HepG2 (cell line): ENCODE data around the gene ATP2B2. TPM values are rescaled to one million over a fixed set of nuclear protein-coding genes. Genes with fewer than 3 reads are reported as not detected.

Experiments used
- ATAC-seq: fragments of 200-7000 bp; cut with Tn5 transposase; 3 replicates; pipeline ENCODE4 v1.9.1; 2020; ENCODE audit warnings: mild to moderate bottlenecking, moderate library complexity
- BruUV-seq: library from RNA; stranded (reverse); fragments of 400-500 nt; replicated peaks from 2 replicates; lab custom pipeline; 2021; lab: Mats Ljungman, UMichigan
- CTCF ChIA-PET: fragments of 300-600 bp; formaldehyde crosslinking; extraction: SDS; loops from one replicate; lab custom pipeline; 2021; ENCODE audit warnings: low total read pairs, inconsistent platforms, low intra/inter-chr PET ratio; lab: Yijun Ruan, JAX
- POLR2A ChIA-PET: fragments of 350-600 bp; sonication (Branson Sonifier 250); formaldehyde crosslinking; loops from one replicate; lab custom pipeline; 2020; ENCODE audit warnings: antibody characterized with exemption, inconsistent platforms; lab: Yijun Ruan, JAX
- DNase-seq: peaks from one replicate; pipeline ENCODE4 v3.0.0-alpha.2; 2015; ENCODE audit warnings: low spot score
- FAIRE-seq: peaks from 3 replicates; lab custom pipeline; 2011; peaks lifted over from hg19 to GRCh38; lab: Jason Lieb, UNC
- H2AFZ ChIP-seq: one replicate; pipeline ENCODE4 v1.6.1; 2011; ENCODE audit warnings: low read length, inconsistent platforms
- H3K27ac ChIP-seq: fragments of 300-600 bp; 3 replicates; pipeline ENCODE4 v1.8.0; 2011; ENCODE audit warnings: mixed run types, mild to moderate bottlenecking, mixed read lengths, low read length, inconsistent platforms; ENCODE audit not compliant: insufficient read depth; ENCODE audit errors: extremely low read length
- H3K27me3 ChIP-seq, 2 experiments: fragments of 200-600 bp in 1 of 2; 2 replicates in 1 of 2; 3 replicates in 1 of 2; pipeline versions ENCODE4 v1.6.0 to v1.8.0; 2011; ENCODE audit warnings: low read length in 2 of 2, mild to moderate bottlenecking in 2 of 2, moderate library complexity in 2 of 2, inconsistent platforms in 1 of 2; ENCODE audit not compliant: insufficient read depth in 2 of 2, control insufficient read depth in 1 of 2
- H3K36me3 ChIP-seq, 2 experiments: fragments of 200-600 bp in 1 of 2; replicated peaks in 1 of 2; 2 replicates in 1 of 2; 3 replicates in 1 of 2; pipeline versions ENCODE4 v1.5.1 to v1.8.0; 2011; ENCODE audit warnings: low read length in 2 of 2, inconsistent platforms in 1 of 2; ENCODE audit not compliant: insufficient read depth in 2 of 2, control insufficient read depth in 1 of 2
- H3K4me1 ChIP-seq: 2 replicates; pipeline ENCODE4 v1.5.1; 2012; ENCODE audit warnings: low read length, inconsistent platforms; ENCODE audit not compliant: insufficient read depth
- H3K4me2 ChIP-seq: 2 replicates; pipeline ENCODE4 v1.6.0; 2011; ENCODE audit warnings: low read depth, low read length, inconsistent platforms
- H3K4me3 ChIP-seq, 3 experiments: fragments of 200-600 bp in 1 of 3; sonication (generic), shearing (Covaris generic) in 1 of 3; replicated peaks in 1 of 3; 2 replicates each; pipeline ENCODE4 v1.5.1; 2011 to 2016; ENCODE audit warnings: low read length in 3 of 3, inconsistent platforms in 2 of 3, low read depth in 2 of 3, mild to moderate bottlenecking in 2 of 3, control low read depth in 1 of 3, mixed read lengths in 1 of 3; ENCODE audit not compliant: insufficient read depth in 1 of 3
- H3K79me2 ChIP-seq: one replicate; pipeline ENCODE4 v1.6.1; 2011; ENCODE audit warnings: low read length, inconsistent platforms; ENCODE audit not compliant: insufficient read depth
- H3K9ac ChIP-seq: 2 replicates; pipeline ENCODE4 v1.6.0; 2011; ENCODE audit warnings: mild to moderate bottlenecking, low read depth, low read length, inconsistent platforms; ENCODE audit not compliant: insufficient read depth
- H3K9me3 ChIP-seq: 2 replicates; pipeline ENCODE4 v1.5.1; 2012; ENCODE audit warnings: mild to moderate bottlenecking, low read length
- H4K20me1 ChIP-seq: 2 replicates; pipeline ENCODE4 v1.6.0; 2011; ENCODE audit warnings: inconsistent platforms, mild to moderate bottlenecking, low read length, moderate library complexity; ENCODE audit not compliant: insufficient read depth
- BCL6 ChIP-seq: IDR thresholded peaks from 2 replicates; pipeline ENCODE4 v1.6.1; 2016; ENCODE audit warnings: missing genetic modification reagents, missing compliant biosample characterization
- HNRNPH1 ChIP-seq: fragments of 200-400 bp; formaldehyde crosslinking; optimal IDR thresholded peaks from 2 replicates; pipeline ENCODE3; 2017; ENCODE audit warnings: mild to moderate bottlenecking, low read depth, low read length
- MXI1 ChIP-seq: IDR thresholded peaks from 3 replicates; pipeline ENCODE4 v1.6.1; 2012; ENCODE audit warnings: low read depth, low read length, inconsistent platforms, borderline replicate concordance
- TCF12 ChIP-seq, 2 experiments: fragments of 450-650 bp in 1 of 2; sonication (generic) in 1 of 2; formaldehyde crosslinking in 1 of 2; IDR thresholded peaks; 2 replicates each; pipeline versions ENCODE4 v1.6.1 to v1.8.0; 2017 to 2022; ENCODE audit warnings: antibody characterized with exemption in 1 of 2, mild to moderate bottlenecking in 1 of 2, missing genetic modification reagents in 1 of 2, moderate library complexity in 1 of 2
- TEAD3 ChIP-seq: optimal IDR thresholded peaks from 2 replicates; pipeline ENCODE3; 2016; ENCODE audit warnings: borderline replicate concordance
- ZMYM3 ChIP-seq: sonication (generic); formaldehyde crosslinking; IDR thresholded peaks from 2 replicates; pipeline ENCODE4 v1.5.1; 2020; ENCODE audit warnings: mild to moderate bottlenecking, missing genetic modification reagents
- ZNF12 ChIP-seq: sonication (generic); formaldehyde crosslinking; IDR thresholded peaks from 2 replicates; pipeline ENCODE4 v1.5.0; 2020; ENCODE audit warnings: missing genetic modification reagents
- ZNF251 ChIP-seq: sonication (generic); formaldehyde crosslinking; IDR thresholded peaks from 2 replicates; pipeline ENCODE4 v1.9.0; 2021; ENCODE audit warnings: mild to moderate bottlenecking, missing genetic modification reagents
- ZNF768 ChIP-seq: sonication (generic); formaldehyde crosslinking; IDR thresholded peaks from 2 replicates; pipeline ENCODE4 v1.4.0; 2020; ENCODE audit warnings: missing genetic modification reagents
- ZNF816 ChIP-seq: sonication (generic); formaldehyde crosslinking; IDR thresholded peaks from 2 replicates; pipeline ENCODE4 v1.8.0; 2022; ENCODE audit warnings: missing genetic modification reagents, mild to moderate bottlenecking, borderline replicate concordance
- WGBS: methylation state at CpG from one replicate; pipeline ENCODE4 v1.1.6; 2017; ENCODE audit warnings: low lambda C conversion rate; 5-methylcytosine and 5-hydroxymethylcytosine counted together
- in situ Hi-C: cut with HindIII; loops from 2 replicates; pipeline ENCODE4 v1.10.0; 2017; ENCODE audit warnings: low pct_unique_long_range_greater_than_20kb; ENCODE audit not compliant: extremely low pct_ligation_motif_present
- intact Hi-C: fragments of 100-400 bp; cut with micrococcal nuclease; formaldehyde crosslinking; loops from one replicate; pipeline ENCODE4 v1.10.0; 2022; ENCODE audit not compliant: unreplicated experiment
- polyA plus RNA-seq, 8 experiments: library from polyadenylated mRNA; depleted of rRNA in 3 of 8; stranded (reverse) in 7 of 8; unstranded in 1 of 8; fragments of >200 nt; fragmentation: Illumina TruSeq in 4 of 8; extraction: Trizol in 4 of 8; gene quantifications; 2 replicates each; pipeline versions ENCODE4 v1.2.1 to v1.2.3, GENCODE V29; 2011 to 2016; ENCODE audit warnings: low read depth in 4 of 8, missing spikeins in 1 of 8, mixed read lengths in 1 of 8; ENCODE audit not compliant: insufficient read depth in 1 of 8
- total RNA-seq, 5 experiments: library from RNA; depleted of rRNA; stranded (reverse); fragments of >200 nt; fragmentation: Illumina TruSeq; extraction: Trizol; gene quantifications; 2 replicates each; pipeline ENCODE4 v1.2.3, GENCODE V29; 2016; ENCODE audit warnings: low read depth in 1 of 5
- TF ChIP-seq, protein P1 (sequence below): sonication (generic); formaldehyde crosslinking; IDR thresholded peaks from 2 replicates; pipeline ENCODE4 v1.8.1; 2023; ENCODE audit warnings: missing genetic modification reagents, inconsistent platforms, borderline replicate concordance
- TF ChIP-seq, protein P2 (sequence below): sonication (generic); formaldehyde crosslinking; conservative IDR thresholded peaks from 2 replicates; pipeline ENCODE4 v1.8.0; 2022; ENCODE audit warnings: mild to moderate bottlenecking, moderate library complexity, missing genetic modification reagents
- TF ChIP-seq, protein P3 (sequence below): sonication (generic); formaldehyde crosslinking; IDR thresholded peaks from 2 replicates; pipeline ENCODE4 v1.5.0; 2020; ENCODE audit warnings: missing genetic modification reagents, mild to moderate bottlenecking, borderline replicate concordance

ATP2B2 gene
- total and polyA plus RNA-seq, 2 of the 13 experiments (the other 11 are each of a cell fraction or from before 2014, with no cell fraction given): 1.5 to 2.3 TPM

DNA sequence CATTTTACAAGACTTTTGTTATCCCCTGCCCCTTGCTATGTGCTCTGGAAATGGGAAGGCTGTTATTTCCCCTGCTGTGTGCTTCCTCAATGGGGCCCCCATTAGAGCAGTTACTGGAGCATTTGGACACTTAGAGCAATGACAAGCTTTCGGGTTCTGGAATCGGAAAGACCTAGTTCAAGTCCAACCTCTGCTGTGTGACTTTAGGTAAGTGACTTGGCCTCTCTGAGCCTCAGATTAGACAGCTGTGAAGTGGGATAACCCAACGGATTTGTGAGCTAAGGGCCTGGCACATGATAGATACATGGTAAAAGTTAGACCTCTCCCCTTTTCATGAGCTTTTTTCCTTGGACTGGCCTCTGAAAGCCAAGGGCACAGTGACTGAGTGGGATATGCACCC lies 100.5 kb downstream of the ATP2B2 start:
- POLR2A ChIA-PET: no interaction called here
- FAIRE-seq (no peak), ATAC-seq (no peak)

More for the DNA sequence above, 100.5 kb downstream of the ATP2B2 start:
- H3K4me2 ChIP-seq: no peak overlapping the region
- intact Hi-C loops: no loop called here
- no peak overlapping the region for H2AFZ ChIP-seq
- no peaks in the 10 kb centered on the region for H4K20me1 ChIP-seq
- no peaks in the 10 kb centered on the region for H3K79me2 ChIP-seq
- H3K9ac ChIP-seq: no peak overlapping the region
- no peaks in the 10 kb centered on the region; a peak in 2 of 5 replicates for H3K27me3 ChIP-seq
- WGBS: 50% methylated on average over 3 of the region's 3 CpGs
- in situ Hi-C loops: no loop called here
- no peaks in the 10 kb centered on the region for H3K36me3 ChIP-seq
- BruUV-seq: no TSS peak
- DNase-seq: no peak
- H3K27ac ChIP-seq: no peak overlapping the region
- CTCF ChIA-PET: no interaction called here
- TF ChIP-seq, protein P1, sequence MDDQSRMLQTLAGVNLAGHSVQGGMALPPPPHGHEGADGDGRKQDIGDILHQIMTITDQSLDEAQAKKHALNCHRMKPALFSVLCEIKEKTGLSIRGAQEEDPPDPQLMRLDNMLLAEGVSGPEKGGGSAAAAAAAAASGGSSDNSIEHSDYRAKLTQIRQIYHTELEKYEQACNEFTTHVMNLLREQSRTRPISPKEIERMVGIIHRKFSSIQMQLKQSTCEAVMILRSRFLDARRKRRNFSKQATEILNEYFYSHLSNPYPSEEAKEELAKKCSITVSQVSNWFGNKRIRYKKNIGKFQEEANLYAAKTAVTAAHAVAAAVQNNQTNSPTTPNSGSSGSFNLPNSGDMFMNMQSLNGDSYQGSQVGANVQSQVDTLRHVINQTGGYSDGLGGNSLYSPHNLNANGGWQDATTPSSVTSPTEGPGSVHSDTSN (CRISPR knock-in tag): no peak
- TF ChIP-seq, protein P2, sequence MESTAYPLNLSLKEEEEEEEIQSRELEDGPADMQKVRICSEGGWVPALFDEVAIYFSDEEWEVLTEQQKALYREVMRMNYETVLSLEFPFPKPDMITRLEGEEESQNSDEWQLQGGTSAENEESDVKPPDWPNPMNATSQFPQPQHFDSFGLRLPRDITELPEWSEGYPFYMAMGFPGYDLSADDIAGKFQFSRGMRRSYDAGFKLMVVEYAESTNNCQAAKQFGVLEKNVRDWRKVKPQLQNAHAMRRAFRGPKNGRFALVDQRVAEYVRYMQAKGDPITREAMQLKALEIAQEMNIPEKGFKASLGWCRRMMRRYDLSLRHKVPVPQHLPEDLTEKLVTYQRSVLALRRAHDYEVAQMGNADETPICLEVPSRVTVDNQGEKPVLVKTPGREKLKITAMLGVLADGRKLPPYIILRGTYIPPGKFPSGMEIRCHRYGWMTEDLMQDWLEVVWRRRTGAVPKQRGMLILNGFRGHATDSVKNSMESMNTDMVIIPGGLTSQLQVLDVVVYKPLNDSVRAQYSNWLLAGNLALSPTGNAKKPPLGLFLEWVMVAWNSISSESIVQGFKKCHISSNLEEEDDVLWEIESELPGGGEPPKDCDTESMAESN (CRISPR knock-in tag): no peak
- TF ChIP-seq TCF12 (IDR thresholded peaks at IDR 0.05) (no peak), TCF12 (CRISPR knock-in tag; IDR thresholded peaks at IDR 0.05) (no peak), BCL6 (no peak), TEAD3 (CRISPR knock-in tag) (no peak), ZNF816 (no peak), HNRNPH1 (no peak), ZMYM3 (peak; percentile 28; the same call in 1 of the 2 replicates), ZNF12 (no peak), ZNF768 (peak; percentile 58; the same call in 1 of the 2 replicates), MXI1 (no peak), ZNF251 (CRISPR knock-in tag) (no peak)
- TF ChIP-seq, protein P3, sequence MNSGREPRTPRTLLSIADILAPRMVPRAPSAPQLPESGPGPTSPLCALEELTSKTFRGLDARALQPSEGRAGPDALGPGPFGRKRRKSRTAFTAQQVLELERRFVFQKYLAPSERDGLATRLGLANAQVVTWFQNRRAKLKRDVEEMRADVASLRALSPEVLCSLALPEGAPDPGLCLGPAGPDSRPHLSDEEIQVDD (CRISPR knock-in tag): no peak
- H3K4me1 ChIP-seq: peaks cover 12% of the 10 kb centered on the region
- no peak overlapping the region for H3K4me3 ChIP-seq
- H3K9me3 ChIP-seq: no peaks in the 10 kb centered on the region
